ENCODE results near the gene ZXDC.
A peak's percentile ranks its signal among the peaks of the same experiment; 100 is the strongest.

Gene ZXDC

GRCh38 chr3:126472277-126473006, 3.2 kb downstream of the ZXDC start:
- DNase-seq: no peak

- DNase-seq: no peak
Observed at GRCh38 chr3:126469479-126469878, 6.2 kb downstream of the ZXDC start.

- DNase-seq: no peak
Observed at GRCh38 chr3:126468028-126468891, 7.4 kb downstream of the ZXDC start.

GRCh38 chr3:126467611-126467955, 8.1 kb downstream of the ZXDC start:
- DNase-seq: no peak

GRCh38 chr3:126466886-126467610, 8.6 kb downstream of the ZXDC start:
- no peak for DNase-seq

- DNase-seq: no peak
Observed at GRCh38 chr3:126465928-126466544, 9.7 kb downstream of the ZXDC start.

- no peak for DNase-seq
Observed at GRCh38 chr3:126464997-126465396, 10.7 kb downstream of the ZXDC start.

GRCh38 chr3:126464494-126464893, 11.2 kb downstream of the ZXDC start:
- no peak for DNase-seq

GRCh38 chr3:126464093-126464492, 11.6 kb downstream of the ZXDC start:
- no peak for DNase-seq

- no peak for DNase-seq
Observed at GRCh38 chr3:126463521-126463920, 12.2 kb downstream of the ZXDC start.

- no peak for DNase-seq
Observed at GRCh38 chr3:126461450-126462070, 14.1 kb downstream of the ZXDC start.

- no peak for DNase-seq
Observed at GRCh38 chr3:126460381-126460780, 15.3 kb downstream of the ZXDC start.

GRCh38 chr3:126459763-126460127, 15.9 kb downstream of the ZXDC start:
- no peak for DNase-seq

- no peak for DNase-seq
Observed at GRCh38 chr3:126459111-126459762, 16.5 kb downstream of the ZXDC start.

GRCh38 chr3:126456766-126457388, 18.8 kb downstream of the ZXDC start:
- DNase-seq: no peak

GRCh38 chr3:126456211-126456610, 19.5 kb downstream of the ZXDC start:
- DNase-seq: no peak

- DNase-seq: no peak
Observed at GRCh38 chr3:126454437-126455198, 21.1 kb downstream of the ZXDC start.

GRCh38 chr3:126454025-126454424, 21.7 kb downstream of the ZXDC start:
- DNase-seq: no peak

GRCh38 chr3:126452213-126452612, 23.5 kb downstream of the ZXDC start:
- DNase-seq: peak in 1 of 2 experiments; percentile 5

- no peak for DNase-seq
Observed at GRCh38 chr3:126451511-126451910, 24.2 kb downstream of the ZXDC start.

GRCh38 chr3:126450744-126451143, 24.9 kb downstream of the ZXDC start:
- DNase-seq: no peak
